Right ventricle myocardium superior (tissue), 1 donor: ENCODE measurements around the gene CASKIN2. TPM values are rescaled to one million over a fixed set of nuclear protein-coding genes. Genes with fewer than 3 reads are reported as not detected.

Experiments used
- ATAC-seq: fragments of 200-7000 bp; cut with Tn5 transposase; one replicate; pipeline ENCODE4 v1.9.1; 2020; ENCODE audit warnings: mild to moderate bottlenecking; ENCODE audit not compliant: poor library complexity
- DNase-seq: peaks from one replicate; pipeline ENCODE4 v3.0.0-alpha.2; 2020
- intact Hi-C: fragments of 100-400 bp; cut with DNase I; formaldehyde crosslinking; loops from one replicate; pipeline ENCODE4 v1.11.2; 2022
- long read RNA-seq: library from polyadenylated mRNA; unstranded; transcript quantifications from one replicate; pipeline ENCODE4 v2.0.0, GENCODE V29; 2021
- total RNA-seq: library from RNA; stranded (reverse); fragmentation: NEBNext Ultra II Directional; extraction: Animal tissue kit (Norgen Biotek cat#: 25700); gene quantifications from one replicate; pipeline ENCODE4 v1.2.1, GENCODE V29; 2021
- donor health status: DM: no; HTN: yes; CAD: no; lungs with severe emphysema.

CASKIN2 gene
- total RNA-seq = 33.3 TPM
- long read RNA-seq, partial matches to known transcripts = 44 of 47 reads
- long read RNA-seq, other reads (novel, unspliced or antisense) = 3 of 47 reads

- intact Hi-C loops = loop anchor here (2.0 kb wide), 1 partner anchor 91 kb away; no protein-coding TSS in a partner anchor
- ATAC-seq = peak; percentile 94
- peak; percentile 97 for DNase-seq
Observed at GRCh38 chr17:75515496-75516254, at the start of gene CASKIN2. Gene CASKIN2 (minus strand): TSS chr17:75515537. CDS start chr17:75513804, 1,733 bp downstream.

- DNase-seq (no peak), ATAC-seq (no peak)
- intact Hi-C loops = no loop called here
Observed at GRCh38 chr17:75565066-75565465, 49.7 kb upstream of the CASKIN2 start.

GRCh38 chr17:75564195-75564594 is 48.9 kb upstream of the CASKIN2 start:
- intact Hi-C loops = no loop called here
- ATAC-seq (no peak), DNase-seq (no peak)

- intact Hi-C loops = no loop called here
- DNase-seq (no peak), ATAC-seq (no peak)
Observed at GRCh38 chr17:75563063-75563758, 47.9 kb upstream of the CASKIN2 start.

- intact Hi-C loops = no loop called here
- DNase-seq (no peak), ATAC-seq (no peak)
Observed at GRCh38 chr17:75561927-75562603, 46.7 kb upstream of the CASKIN2 start.

- ATAC-seq = no peak
- DNase-seq = no peak
- intact Hi-C loops = no loop called here
Observed at GRCh38 chr17:75559958-75560533, 44.7 kb upstream of the CASKIN2 start.

GRCh38 chr17:75558666-75559530 is 43.6 kb upstream of the CASKIN2 start:
- intact Hi-C loops = no loop called here
- DNase-seq (no peak), ATAC-seq (no peak)

GRCh38 chr17:75557852-75558665 is 42.7 kb upstream of the CASKIN2 start:
- intact Hi-C loops = no loop called here
- peak; percentile 23 for ATAC-seq
- DNase-seq = no peak

GRCh38 chr17:75557075-75557851 is 41.9 kb upstream of the CASKIN2 start:
- ATAC-seq (peak; percentile 53), DNase-seq (no peak)
- intact Hi-C loops = no loop called here

- ATAC-seq (no peak), DNase-seq (no peak)
- intact Hi-C loops = no loop called here
Observed at GRCh38 chr17:75555679-75556153, 40.4 kb upstream of the CASKIN2 start.

GRCh38 chr17:75553295-75554110 is 38.2 kb upstream of the CASKIN2 start:
- intact Hi-C loops = no loop called here
- DNase-seq = no peak
- no peak for ATAC-seq

- intact Hi-C loops = no loop called here
- DNase-seq (no peak), ATAC-seq (no peak)
Observed at GRCh38 chr17:75552425-75553294, 37.3 kb upstream of the CASKIN2 start.

GRCh38 chr17:75551266-75551665 is 35.9 kb upstream of the CASKIN2 start:
- intact Hi-C loops = no loop called here
- DNase-seq = no peak
- ATAC-seq = no peak

GRCh38 chr17:75550139-75550465 is 34.8 kb upstream of the CASKIN2 start:
- DNase-seq = no peak
- intact Hi-C loops = no loop called here
- no peak for ATAC-seq
